ENCODE measurements around the gene TNPO2. TPM values are rescaled to one million over a fixed set of nuclear protein-coding genes. Genes with fewer than 3 reads are reported as not detected.

The TNPO2 gene
- 4.2 TPM for polyA plus RNA-seq

DNA sequence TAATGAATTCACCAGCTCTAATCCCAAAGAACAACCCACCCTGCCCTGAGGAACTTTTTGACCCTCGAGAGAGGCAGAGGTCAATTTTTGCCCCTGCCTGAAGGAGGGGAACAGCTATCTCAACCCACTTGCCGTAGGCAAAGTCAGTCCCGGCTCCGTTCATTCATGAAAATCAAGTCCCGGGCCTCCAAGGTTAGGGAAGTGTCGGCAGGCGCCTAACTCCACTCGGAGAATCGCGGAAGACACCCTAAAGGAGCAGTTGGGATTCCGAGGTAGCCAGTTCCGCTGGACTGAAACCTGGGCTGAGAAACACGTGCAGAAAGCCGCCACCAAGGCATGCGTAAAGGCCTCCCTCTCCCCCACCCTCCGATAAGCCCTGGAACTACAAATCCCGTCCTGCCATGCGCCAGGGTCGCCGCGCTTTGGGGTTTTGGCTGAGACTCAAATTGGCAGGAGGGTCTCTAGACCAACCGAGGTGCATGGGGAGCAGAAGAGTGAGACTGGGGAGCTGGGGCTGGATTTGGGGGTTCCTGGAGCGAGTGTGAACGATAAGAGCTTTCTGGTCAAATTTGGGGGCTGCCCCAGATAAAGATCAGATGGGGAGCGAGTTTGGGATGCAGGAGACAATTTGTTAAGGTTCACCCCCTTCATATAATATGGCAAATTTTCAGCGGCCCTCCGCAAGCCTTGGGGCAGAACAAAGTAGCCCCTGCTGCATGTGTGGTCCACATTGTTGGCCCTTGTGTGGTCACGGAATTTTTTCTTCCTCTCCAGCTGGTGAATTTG is at the start of gene TNPO2:
Gene TNPO2, minus strand, starts transcription at position 292 of the 786 bp plus-strand sequence. CDS start 2,955 bp downstream, outside the sequence.
- H3K9me3 Mint-ChIP-seq: no peaks in the 10 kb centered on the region
- peaks cover 5% of the 10 kb centered on the region for H3K36me3 Mint-ChIP-seq
- H3K27me3 Mint-ChIP-seq: no peaks in the 10 kb centered on the region
- peaks cover 25 to 28% (median 25%) of the 10 kb centered on the region in 3 donors for H3K4me1 Mint-ChIP-seq
- peak within 1 kb of the TSS; percentile 89 to 99 (median 98) for H3K4me3 Mint-ChIP-seq
- peak within 1 kb of the TSS; percentile 96 to 99 (median 98) for H3K27ac Mint-ChIP-seq

DNA sequence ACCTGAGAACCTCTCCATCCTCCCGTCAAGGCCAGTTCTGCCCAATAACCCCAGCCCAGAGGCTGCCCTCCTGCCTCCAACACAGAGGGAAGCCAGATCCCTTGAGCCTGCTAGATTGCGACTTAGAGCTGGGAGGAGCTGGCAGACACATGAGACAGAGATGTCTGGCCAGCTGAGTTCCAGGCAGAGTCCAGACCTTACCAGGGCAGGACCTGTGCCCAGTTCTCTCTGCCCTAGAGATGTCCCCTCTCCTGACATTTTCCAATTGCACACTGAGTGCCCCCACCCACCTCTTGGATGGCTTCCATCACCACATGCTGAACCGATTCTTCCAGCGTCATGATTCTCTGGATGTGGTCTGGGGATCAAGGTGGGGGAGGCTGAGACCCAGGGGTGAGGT is 48.6 kb upstream of the TNPO2 start:
- Mint-ChIP-seq H3K9me3 (no peaks in the 10 kb centered on the region), H3K4me3 (no peak overlapping the region)

DNA sequence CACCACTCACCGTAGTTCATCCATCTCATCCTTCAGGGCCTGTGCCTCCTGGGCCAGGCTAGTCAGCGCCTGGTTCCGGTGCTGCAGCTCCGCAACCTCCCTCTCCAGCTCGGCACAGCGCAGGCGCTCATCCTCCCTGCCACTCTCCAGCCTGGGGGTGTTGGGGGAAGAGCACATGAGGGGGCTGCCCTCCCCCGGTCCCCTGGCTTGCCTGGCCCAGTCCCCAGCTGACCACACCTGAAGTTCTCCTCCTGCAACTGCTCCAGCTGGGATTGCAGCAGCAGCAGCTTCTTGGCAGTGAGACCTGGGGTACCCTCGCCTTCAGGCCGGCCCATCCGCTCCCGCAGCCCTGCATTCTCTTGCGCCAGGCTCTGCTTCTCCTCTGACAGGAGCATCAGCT is 47.2 kb upstream of the TNPO2 start:
- H3K4me1 Mint-ChIP-seq: peaks cover 4 to 7% (median 5%) of the 10 kb centered on the region in 3 donors
- no peak overlapping the region for H3K27ac Mint-ChIP-seq
- H3K36me3 Mint-ChIP-seq: no peaks in the 10 kb centered on the region
- H3K4me3 Mint-ChIP-seq: no peak overlapping the region
- no peaks in the 10 kb centered on the region for H3K9me3 Mint-ChIP-seq
- H3K27me3 Mint-ChIP-seq: no peaks in the 10 kb centered on the region

More for the DNA sequence above, 48.6 kb upstream of the TNPO2 start:
- no peak overlapping the region for H3K27ac Mint-ChIP-seq
- H3K36me3 Mint-ChIP-seq: no peaks in the 10 kb centered on the region
- H3K27me3 Mint-ChIP-seq: no peaks in the 10 kb centered on the region
- H3K4me1 Mint-ChIP-seq: peaks cover 5 to 9% (median 5%) of the 10 kb centered on the region in 3 donors

DNA sequence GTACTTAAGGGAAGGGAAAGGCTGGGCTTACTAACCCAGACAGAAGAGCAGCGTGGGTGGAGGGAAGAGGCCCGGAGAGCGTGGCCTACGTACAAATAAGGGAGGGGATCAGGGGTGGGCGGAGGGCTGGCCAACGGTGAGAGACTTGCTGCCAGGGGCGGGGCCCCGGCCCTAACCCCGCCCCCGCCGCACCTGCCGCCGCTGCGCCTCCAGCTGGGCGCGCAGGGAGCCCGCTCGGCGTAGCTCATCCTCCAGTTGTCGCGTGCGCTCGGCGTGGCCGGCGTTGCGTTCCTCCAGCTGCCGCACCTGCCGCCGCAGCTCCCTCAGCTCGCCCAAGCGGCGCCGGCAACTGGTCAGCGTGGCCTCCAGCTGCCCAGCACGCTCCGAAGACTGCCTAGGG is 46.0 kb upstream of the TNPO2 start:
- H3K36me3 Mint-ChIP-seq: no peaks in the 10 kb centered on the region
- H3K27ac Mint-ChIP-seq: peak overlapping the region in 1 of 3 donors; percentile 64
- no peaks in the 10 kb centered on the region for H3K9me3 Mint-ChIP-seq

DNA sequence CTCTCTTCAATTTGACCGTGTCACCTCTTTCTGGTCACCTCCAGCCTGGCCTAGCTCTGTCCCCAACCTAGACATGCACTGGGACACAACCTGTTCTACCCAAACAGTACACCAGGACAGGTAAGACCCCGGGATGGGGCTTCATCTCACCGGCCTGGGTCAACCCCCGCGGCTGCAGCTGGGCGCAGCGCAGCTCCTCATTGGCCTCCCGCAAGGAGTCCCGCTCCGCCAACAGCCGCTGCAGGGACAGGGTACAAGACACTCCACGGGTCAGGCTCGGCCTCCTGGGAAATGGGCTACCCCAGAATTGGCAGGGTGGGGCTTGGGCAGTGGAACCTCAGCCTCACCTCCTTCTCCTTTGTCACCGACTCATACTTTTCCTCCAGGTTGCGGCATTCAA is 43.9 kb upstream of the TNPO2 start:
- Mint-ChIP-seq H3K4me3 (no peak overlapping the region), H3K27me3 (no peaks in the 10 kb centered on the region), H3K9me3 (no peaks in the 10 kb centered on the region), H3K27ac (no peak overlapping the region), H3K4me1 (peaks cover 0 to 2% (median 2%) of the 10 kb centered on the region in 3 donors), H3K36me3 (no peaks in the 10 kb centered on the region)

More for the DNA sequence above, 46.0 kb upstream of the TNPO2 start:
- peaks cover 4 to 7% (median 4%) of the 10 kb centered on the region in 3 donors for H3K4me1 Mint-ChIP-seq
- H3K27me3 Mint-ChIP-seq: no peaks in the 10 kb centered on the region
- H3K4me3 Mint-ChIP-seq: peak overlapping the region in 1 of 4 donors; percentile 41

DNA sequence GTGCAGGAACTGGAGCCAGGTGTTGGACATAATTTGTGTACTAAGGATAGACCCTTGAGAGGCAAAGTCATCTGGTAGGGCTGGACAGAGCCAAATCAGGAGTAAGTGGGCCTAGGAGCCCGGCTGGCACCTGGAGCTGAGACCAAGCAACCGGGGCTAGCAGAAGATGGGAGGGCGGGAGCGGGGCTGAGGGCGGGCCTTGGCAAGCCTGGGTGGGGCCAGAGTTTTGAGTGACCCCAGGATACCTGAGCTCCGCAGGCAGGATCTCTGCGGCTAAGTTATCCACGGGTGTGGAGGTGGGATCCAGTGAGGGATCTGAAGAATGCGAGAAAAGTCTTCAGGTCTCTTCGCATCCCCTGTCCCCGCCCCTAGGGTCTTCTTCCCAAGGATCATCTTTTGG is 43.4 kb upstream of the TNPO2 start:
- peaks cover 0 to 2% (median 2%) of the 10 kb centered on the region in 3 donors for H3K4me1 Mint-ChIP-seq
- no peaks in the 10 kb centered on the region for H3K27me3 Mint-ChIP-seq
- no peaks in the 10 kb centered on the region for H3K9me3 Mint-ChIP-seq
- H3K27ac Mint-ChIP-seq: no peak overlapping the region
- H3K36me3 Mint-ChIP-seq: no peaks in the 10 kb centered on the region
- H3K4me3 Mint-ChIP-seq: no peak overlapping the region

DNA sequence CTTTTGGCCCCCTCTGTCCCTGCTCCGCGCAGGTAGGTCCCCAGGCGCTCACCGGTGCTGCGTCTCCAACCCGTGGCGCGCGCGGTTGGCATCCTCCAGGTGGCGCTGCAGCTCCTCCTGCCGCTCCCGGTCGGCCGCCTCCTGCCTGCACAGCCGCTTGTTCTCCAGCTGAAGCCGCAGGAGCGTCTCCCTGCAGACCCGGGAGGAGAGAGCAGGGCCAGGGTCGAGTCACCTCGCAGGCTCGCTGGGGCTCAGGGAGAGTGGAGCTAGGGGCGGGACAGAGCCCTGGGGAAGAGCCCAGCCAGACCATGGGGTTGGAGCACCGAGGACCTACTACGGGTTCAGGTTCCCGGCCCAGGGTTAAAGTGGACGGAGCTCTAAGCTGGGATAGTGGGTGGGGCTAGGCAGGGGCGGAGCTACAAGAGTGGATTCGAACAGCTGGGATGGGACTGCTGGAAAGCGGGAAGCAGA is 42.4 kb upstream of the TNPO2 start:
- Mint-ChIP-seq H3K9me3 (no peaks in the 10 kb centered on the region), H3K4me1 (peaks cover 0 to 2% (median 2%) of the 10 kb centered on the region in 3 donors), H3K27ac (peak overlapping the region in 1 of 3 donors; percentile 74), H3K36me3 (no peaks in the 10 kb centered on the region), H3K4me3 (peak overlapping the region in 2 of 4 donors; percentile 22 to 67), H3K27me3 (no peaks in the 10 kb centered on the region)

DNA sequence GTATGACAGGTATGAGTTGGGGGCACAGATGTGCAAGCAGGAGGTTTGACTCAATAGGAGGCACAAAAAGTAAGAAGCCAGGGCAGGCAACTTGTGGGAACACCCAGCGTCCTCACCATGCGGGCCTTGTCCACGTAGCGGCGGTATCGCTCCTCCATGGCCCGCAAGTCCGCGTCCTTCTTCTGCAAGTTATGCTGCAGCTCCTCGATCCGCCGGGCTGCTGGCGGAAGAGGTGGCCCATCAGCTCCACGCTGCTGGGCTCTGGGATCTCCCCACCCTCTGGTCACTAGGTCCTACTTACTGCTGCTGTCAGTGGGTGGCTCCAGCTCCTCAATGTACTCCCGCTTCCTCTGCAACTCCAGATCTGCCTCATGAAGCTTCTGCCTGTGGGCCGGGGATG is 41.0 kb upstream of the TNPO2 start:
- Mint-ChIP-seq H3K4me1 (peaks cover 5 to 6% (median 5%) of the 10 kb centered on the region in 3 donors), H3K27ac (peak overlapping the region in 1 of 3 donors; percentile 45), H3K27me3 (no peaks in the 10 kb centered on the region), H3K4me3 (no peak overlapping the region), H3K9me3 (no peaks in the 10 kb centered on the region), H3K36me3 (peaks cover 1% of the 10 kb centered on the region)

DNA sequence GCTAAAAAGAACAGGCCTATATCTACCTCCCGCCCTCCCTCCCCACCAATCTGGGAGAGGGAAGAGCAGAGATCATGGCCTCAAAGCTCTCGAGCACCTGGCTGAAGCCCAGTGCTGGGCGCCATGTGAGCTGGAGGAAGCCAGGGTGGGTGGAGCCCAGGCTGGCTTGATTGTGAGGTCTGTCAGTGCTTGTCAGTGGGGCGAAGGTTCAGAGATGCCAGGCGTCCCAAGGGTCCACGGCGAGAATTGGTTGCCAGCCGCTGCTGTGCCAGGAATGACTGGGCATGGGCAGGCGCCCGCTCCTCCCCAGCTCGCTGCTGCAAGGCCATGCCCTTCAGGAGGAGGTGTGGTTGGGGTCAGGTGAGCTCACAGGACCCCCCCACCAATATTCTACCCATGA is 39.4 kb upstream of the TNPO2 start:
- H3K27ac Mint-ChIP-seq: no peak overlapping the region
- H3K36me3 Mint-ChIP-seq: peaks cover 1% of the 10 kb centered on the region
- no peaks in the 10 kb centered on the region for H3K27me3 Mint-ChIP-seq
- H3K4me1 Mint-ChIP-seq: peaks cover 3 to 6% (median 4%) of the 10 kb centered on the region in 3 donors
- H3K9me3 Mint-ChIP-seq: no peaks in the 10 kb centered on the region
- H3K4me3 Mint-ChIP-seq: no peak overlapping the region

DNA sequence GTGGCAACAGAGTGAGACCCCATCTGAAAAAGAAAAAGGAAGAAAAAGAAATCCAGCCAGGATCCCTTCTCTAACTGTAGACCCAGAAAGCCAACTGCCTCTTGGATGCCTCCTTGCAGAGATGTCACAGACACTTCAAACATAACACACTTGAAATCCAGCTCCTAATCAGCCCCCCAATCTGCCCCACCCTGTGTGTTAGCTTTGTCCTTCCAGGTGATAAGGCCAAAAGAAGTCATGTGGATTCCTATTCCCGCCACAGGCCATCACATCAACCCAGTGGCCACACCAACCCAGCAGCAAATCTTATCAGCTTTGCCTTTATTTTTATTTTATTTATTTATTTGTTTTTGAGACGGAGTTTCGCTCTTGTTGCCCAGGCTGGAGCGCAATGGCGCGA is 36.0 kb upstream of the TNPO2 start:
- Mint-ChIP-seq H3K4me3 (peak overlapping the region in 1 of 4 donors; percentile 37), H3K36me3 (peaks cover 1% of the 10 kb centered on the region), H3K9me3 (no peaks in the 10 kb centered on the region), H3K27me3 (peaks cover 7% of the 10 kb centered on the region), H3K4me1 (peaks cover 3 to 8% (median 6%) of the 10 kb centered on the region in 3 donors), H3K27ac (no peak overlapping the region)

DNA sequence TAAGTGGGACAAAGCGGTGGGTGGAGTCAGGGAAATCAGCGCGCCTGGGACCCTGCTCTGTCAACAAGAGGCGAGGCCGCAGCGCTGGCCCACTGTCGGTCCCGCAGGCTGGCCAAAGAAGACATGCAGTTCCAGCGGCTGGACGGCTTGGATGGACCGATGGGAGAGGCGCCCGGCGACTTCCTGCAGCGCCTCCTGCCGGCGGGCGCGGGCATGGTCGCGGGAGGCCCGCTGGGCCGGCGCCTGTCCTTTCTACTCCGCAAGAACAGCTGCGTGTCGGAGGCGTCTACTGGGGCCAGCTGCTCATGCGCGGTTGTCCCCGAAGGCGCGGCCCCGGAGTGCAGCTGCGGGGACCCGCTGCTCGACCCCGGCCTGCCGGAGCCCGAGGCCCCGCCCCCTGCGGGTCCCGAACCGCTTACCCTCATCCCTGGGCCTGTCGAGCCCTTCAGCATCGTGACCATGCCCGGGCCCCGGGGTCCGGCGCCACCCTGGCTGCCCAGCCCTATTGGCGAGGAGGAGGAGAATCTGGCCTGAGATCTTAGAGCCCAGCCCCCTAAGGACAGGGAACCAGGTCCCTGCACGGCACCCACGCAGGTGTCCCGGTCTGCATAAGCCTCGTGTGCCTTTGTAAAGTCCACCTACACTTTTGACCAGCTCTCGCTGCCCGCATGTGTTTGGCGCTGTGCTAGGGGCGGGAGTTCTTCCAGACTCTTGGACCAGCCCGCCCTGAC is 34.0 kb upstream of the TNPO2 start:
- Mint-ChIP-seq H3K27me3 (peaks cover 10% of the 10 kb centered on the region), H3K4me3 (peak overlapping the region in 3 of 4 donors; percentile 33 to 82 (median 34)), H3K9me3 (no peaks in the 10 kb centered on the region), H3K27ac (no peak overlapping the region), H3K36me3 (peaks cover 1% of the 10 kb centered on the region), H3K4me1 (peaks cover 3 to 8% (median 6%) of the 10 kb centered on the region in 3 donors)

DNA sequence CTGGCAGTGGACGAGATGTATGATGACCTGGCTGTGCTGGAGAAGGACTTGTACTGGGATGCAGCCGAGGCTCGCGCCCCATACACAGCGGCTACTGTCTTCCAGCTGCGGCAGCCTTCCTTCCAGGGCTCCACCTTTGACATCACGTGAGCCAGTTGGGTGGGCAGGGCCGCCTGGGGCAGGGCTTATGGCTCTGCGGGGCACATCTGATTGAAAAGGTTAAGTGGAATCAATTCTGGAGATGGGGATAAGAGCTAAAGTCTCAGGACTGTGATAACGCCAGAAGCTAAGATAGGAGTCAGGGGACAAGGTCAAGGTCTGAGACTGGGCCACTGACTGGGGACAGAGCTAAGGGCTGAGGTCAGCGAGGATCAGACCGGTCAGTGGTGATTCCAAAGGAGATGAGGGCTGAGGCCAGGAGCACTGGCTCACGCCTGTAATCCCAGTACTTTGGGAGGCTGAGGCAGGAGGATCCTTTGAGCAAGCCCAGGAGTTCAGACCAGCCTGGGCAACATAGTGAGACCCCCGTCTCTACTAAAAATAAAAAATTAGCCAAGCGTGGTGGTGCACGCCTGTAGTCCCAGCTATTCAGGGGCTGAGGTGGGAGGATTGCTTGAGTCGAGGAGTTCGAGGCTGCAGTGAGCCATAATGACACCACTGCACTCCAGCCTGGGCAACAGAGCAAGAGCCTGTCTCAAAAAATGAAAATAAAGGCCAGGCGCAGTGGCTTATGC is 32.6 kb upstream of the TNPO2 start:
- H3K4me3 Mint-ChIP-seq: peak overlapping the region in 1 of 4 donors; percentile 37
- H3K36me3 Mint-ChIP-seq: peaks cover 1% of the 10 kb centered on the region
- H3K4me1 Mint-ChIP-seq: peaks cover 3 to 8% (median 6%) of the 10 kb centered on the region in 3 donors
- H3K27me3 Mint-ChIP-seq: peaks cover 12% of the 10 kb centered on the region
- no peaks in the 10 kb centered on the region for H3K9me3 Mint-ChIP-seq
- peak overlapping the region in 1 of 3 donors; percentile 45 for H3K27ac Mint-ChIP-seq

DNA sequence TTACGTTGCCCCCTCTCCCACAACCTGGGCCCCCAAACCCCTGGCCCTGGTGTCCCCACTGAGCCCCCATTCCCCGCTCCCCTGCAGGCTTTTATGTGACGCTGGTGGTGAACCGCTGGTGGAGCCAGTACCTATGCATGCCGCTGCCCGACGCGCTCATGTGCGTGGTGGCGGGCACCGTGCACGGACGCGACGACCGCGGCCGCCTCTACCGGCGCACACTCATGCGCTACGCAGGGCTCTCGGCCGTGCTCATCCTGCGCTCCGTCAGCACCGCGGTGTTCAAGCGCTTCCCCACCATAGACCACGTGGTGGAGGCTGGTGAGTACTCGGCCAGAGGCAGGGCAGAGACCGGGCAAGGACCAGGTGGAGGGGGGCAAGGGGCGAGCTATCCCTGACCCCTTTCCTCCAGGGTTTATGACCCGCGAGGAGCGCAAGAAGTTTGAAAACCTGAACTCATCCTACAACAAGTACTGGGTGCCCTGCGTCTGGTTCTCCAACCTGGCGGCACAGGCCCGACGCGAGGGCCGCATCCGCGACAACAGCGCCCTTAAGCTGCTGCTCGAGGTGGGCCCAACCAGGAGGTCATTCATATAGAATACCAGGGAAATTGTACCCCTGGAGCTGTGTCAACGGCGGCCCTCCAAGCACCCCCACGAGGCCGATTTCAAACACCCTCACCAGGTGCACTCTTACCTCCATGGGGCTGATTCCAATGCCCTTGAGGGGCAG is 30.9 kb upstream of the TNPO2 start:
- no peaks in the 10 kb centered on the region for H3K9me3 Mint-ChIP-seq

More for the DNA sequence above, 30.9 kb upstream of the TNPO2 start:
- Mint-ChIP-seq H3K4me3 (no peak overlapping the region), H3K4me1 (peaks cover 3 to 15% (median 4%) of the 10 kb centered on the region in 3 donors), H3K36me3 (no peaks in the 10 kb centered on the region), H3K27ac (no peak overlapping the region), H3K27me3 (peaks cover 12% of the 10 kb centered on the region)

Data from IgD-negative memory B cell (primary cell).